ENCODE results near the gene ALG1. TPM values are rescaled to one million over a fixed set of nuclear protein-coding genes. Genes with fewer than 3 reads are reported as not detected.

ALG1 gene
- total RNA-seq, 1 experiment from 2014 or later, result 23.4 TPM

GRCh38 chr16:5030251-5030870 lies 41.3 kb upstream of the ALG1 start:
- H3K9ac ChIP-seq (ENCODE audit: low read length), result no peak overlapping the region
- H3K9me3 ChIP-seq (ENCODE audit: low read length), result no peaks in the 10 kb centered on the region
- H3K4me1 ChIP-seq (ENCODE audit: low read length), result peaks cover 17% of the 10 kb centered on the region
- no peak overlapping the region for H3K27ac ChIP-seq (ENCODE audit: low read length)
- no peak overlapping the region for H2AFZ ChIP-seq (ENCODE audit: low read length)
- H3K4me2 ChIP-seq (ENCODE audit: low read depth, low read length, poor library complexity, severe bottlenecking), result no peak overlapping the region
- H3K79me2 ChIP-seq (ENCODE audit: low read length), result peaks cover 15% of the 10 kb centered on the region
- H3K27me3 ChIP-seq (ENCODE audit: low read length), result no peaks in the 10 kb centered on the region
- no peaks in the 10 kb centered on the region for H3K36me3 ChIP-seq (ENCODE audit: insufficient read depth, low read length)
- no peak for DNase-seq
- no peaks in the 10 kb centered on the region for H3K9me2 ChIP-seq (replicated peaks; ENCODE audit: insufficient read depth, low read length)
- no peaks in the 10 kb centered on the region for H4K20me1 ChIP-seq (ENCODE audit: insufficient read depth, low read depth, low read length)
- H3K4me3 ChIP-seq (ENCODE audit: low read length), result no peak overlapping the region

DNA sequence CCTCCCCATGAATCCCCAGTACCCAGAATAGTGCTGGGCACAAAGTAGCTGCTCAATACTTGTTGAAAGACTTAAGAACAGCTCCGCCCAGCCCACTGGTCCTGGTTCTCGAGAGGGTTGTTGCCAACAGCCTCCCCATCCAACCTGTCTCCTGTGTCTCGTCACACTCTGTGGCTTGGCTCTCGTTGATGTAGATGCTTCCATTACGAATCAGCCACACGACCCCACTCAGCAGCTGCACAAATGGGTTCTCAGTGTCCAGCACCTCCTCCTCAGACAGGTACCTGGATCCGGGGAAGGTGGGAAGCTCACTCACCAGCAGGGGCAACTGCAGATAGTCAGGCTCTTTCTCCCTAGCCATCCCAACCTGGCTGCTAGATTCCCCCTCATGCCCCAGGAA lies 40.0 kb upstream of the ALG1 start:
- H3K27ac ChIP-seq (ENCODE audit: low read length), result no peak overlapping the region
- H3K9ac ChIP-seq (ENCODE audit: low read length), result no peak overlapping the region
- H3K4me1 ChIP-seq (ENCODE audit: low read length), result peaks cover 29% of the 10 kb centered on the region
- no peaks in the 10 kb centered on the region for H3K36me3 ChIP-seq (ENCODE audit: insufficient read depth, low read length)
- H3K79me2 ChIP-seq (ENCODE audit: low read length), result peaks cover 15% of the 10 kb centered on the region
- no peaks in the 10 kb centered on the region for H3K9me2 ChIP-seq (replicated peaks; ENCODE audit: insufficient read depth, low read length)
- H4K20me1 ChIP-seq (ENCODE audit: insufficient read depth, low read depth, low read length), result no peaks in the 10 kb centered on the region
- H2AFZ ChIP-seq (ENCODE audit: low read length), result no peak overlapping the region
- H3K4me3 ChIP-seq (ENCODE audit: low read length), result no peak overlapping the region
- DNase-seq, result no peak
- no peaks in the 10 kb centered on the region for H3K9me3 ChIP-seq (ENCODE audit: low read length)
- H3K27me3 ChIP-seq (ENCODE audit: low read length), result no peaks in the 10 kb centered on the region
- H3K4me2 ChIP-seq (ENCODE audit: low read depth, low read length, poor library complexity, severe bottlenecking), result no peak overlapping the region

DNA sequence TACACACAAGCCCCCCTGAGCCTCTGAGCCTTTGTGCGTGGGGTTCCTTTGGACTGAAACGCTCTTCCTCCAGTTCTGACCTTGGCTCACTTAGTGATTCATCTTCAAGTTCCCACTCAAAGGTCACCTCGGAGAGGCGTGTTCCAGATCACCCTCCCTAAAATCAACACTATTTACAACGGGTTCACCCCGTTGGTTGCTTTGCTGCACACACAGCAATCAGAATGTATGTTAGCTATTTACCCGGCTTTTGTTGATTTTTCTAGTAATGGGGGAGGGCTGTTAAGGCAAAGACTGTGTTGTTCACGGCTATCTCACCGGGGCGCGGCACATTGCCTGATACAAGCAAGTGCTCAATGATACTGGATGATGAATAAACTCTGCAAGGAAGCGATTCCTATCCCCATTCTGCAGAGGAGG lies 38.9 kb upstream of the ALG1 start:
- Histone ChIP-seq H3K4me1 (ENCODE audit: low read length) (peaks cover 35% of the 10 kb centered on the region), H3K4me3 (ENCODE audit: low read length) (peak overlapping the region; percentile 94), H4K20me1 (ENCODE audit: insufficient read depth, low read depth, low read length) (no peaks in the 10 kb centered on the region), H3K9me2 (replicated peaks; ENCODE audit: insufficient read depth, low read length) (no peaks in the 10 kb centered on the region), H3K27me3 (ENCODE audit: low read length) (no peaks in the 10 kb centered on the region), H3K9ac (ENCODE audit: low read length) (peak overlapping the region; percentile 80), H3K27ac (ENCODE audit: low read length) (no peak overlapping the region), H3K79me2 (ENCODE audit: low read length) (peaks cover 15% of the 10 kb centered on the region), H2AFZ (ENCODE audit: low read length) (peak overlapping the region; percentile 85; the same call in 1 of the 2 replicates), H3K36me3 (ENCODE audit: insufficient read depth, low read length) (no peaks in the 10 kb centered on the region), H3K9me3 (ENCODE audit: low read length) (no peaks in the 10 kb centered on the region), H3K4me2 (ENCODE audit: low read depth, low read length, poor library complexity, severe bottlenecking) (peak overlapping the region; percentile 96)
- no peak for DNase-seq

- H3K4me3 ChIP-seq (ENCODE audit: low read length), result peak within 1 kb of the TSS; percentile 94
- H4K20me1 ChIP-seq (ENCODE audit: insufficient read depth, low read depth, low read length), result no peaks in the 10 kb centered on the region
- H2AFZ ChIP-seq (ENCODE audit: low read length), result peak within 1 kb of the TSS; percentile 85
- H3K9ac ChIP-seq (ENCODE audit: low read length), result peak within 1 kb of the TSS; percentile 80
- peak within 1 kb of the TSS; percentile 96 for H3K4me2 ChIP-seq (ENCODE audit: low read depth, low read length, poor library complexity, severe bottlenecking)
- H3K4me1 ChIP-seq (ENCODE audit: low read length), result peaks cover 35% of the 10 kb centered on the region
- no peaks in the 10 kb centered on the region for H3K9me2 ChIP-seq (replicated peaks; ENCODE audit: insufficient read depth, low read length)
- H3K36me3 ChIP-seq (ENCODE audit: insufficient read depth, low read length), result no peaks in the 10 kb centered on the region
- no peaks in the 10 kb centered on the region for H3K9me3 ChIP-seq (ENCODE audit: low read length)
- no peaks in the 10 kb centered on the region for H3K27me3 ChIP-seq (ENCODE audit: low read length)
- H3K79me2 ChIP-seq (ENCODE audit: low read length), result peaks cover 15% of the 10 kb centered on the region
- H3K27ac ChIP-seq (ENCODE audit: low read length), result no peak within 1 kb of the TSS
- DNase-seq, result peak; percentile 93
Measured at GRCh38 chr16:5033256-5034166, 38.1 kb upstream of the ALG1 start, which contains the start of gene NAGPA. TSS of gene NAGPA (minus strand) at chr16:5033935. CDS start at chr16:5033914, 21 bp downstream.

DNA sequence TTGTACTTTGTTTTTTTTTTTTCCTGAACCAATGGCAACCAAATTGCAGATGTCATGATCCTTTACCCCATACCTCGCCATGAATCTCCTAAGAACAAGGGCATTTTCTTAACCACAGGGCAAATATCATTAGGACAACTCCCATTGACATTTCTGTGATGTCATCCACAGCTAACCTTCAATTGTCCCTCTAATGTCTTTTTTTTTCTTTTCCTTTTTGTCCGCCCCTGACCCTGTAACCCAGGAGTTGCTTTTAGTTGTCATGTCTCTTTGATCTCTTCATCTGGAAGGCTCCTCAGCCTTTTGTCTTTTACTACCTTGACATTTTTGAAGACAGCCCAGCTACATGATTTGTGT lies 37.5 kb upstream of the ALG1 start:
- peak overlapping the region; percentile 85 for H2AFZ ChIP-seq (ENCODE audit: low read length)
- H3K9me2 ChIP-seq (replicated peaks; ENCODE audit: insufficient read depth, low read length), result no peaks in the 10 kb centered on the region
- no peak for DNase-seq
- H3K9me3 ChIP-seq (ENCODE audit: low read length), result no peaks in the 10 kb centered on the region
- peaks cover 35% of the 10 kb centered on the region for H3K4me1 ChIP-seq (ENCODE audit: low read length)
- peak overlapping the region; percentile 80 for H3K9ac ChIP-seq (ENCODE audit: low read length)
- H4K20me1 ChIP-seq (ENCODE audit: insufficient read depth, low read depth, low read length), result no peaks in the 10 kb centered on the region
- H3K27me3 ChIP-seq (ENCODE audit: low read length), result no peaks in the 10 kb centered on the region
- H3K4me2 ChIP-seq (ENCODE audit: low read depth, low read length, poor library complexity, severe bottlenecking), result peak overlapping the region; percentile 96
- H3K4me3 ChIP-seq (ENCODE audit: low read length), result peak overlapping the region; percentile 94
- peaks cover 15% of the 10 kb centered on the region for H3K79me2 ChIP-seq (ENCODE audit: low read length)
- H3K27ac ChIP-seq (ENCODE audit: low read length), result no peak overlapping the region
- no peaks in the 10 kb centered on the region for H3K36me3 ChIP-seq (ENCODE audit: insufficient read depth, low read length)

- H3K9me2 ChIP-seq (replicated peaks; ENCODE audit: insufficient read depth, low read length), result no peaks in the 10 kb centered on the region
- peak overlapping the region; percentile 84; the same call in 1 of the 2 replicates for H2AFZ ChIP-seq (ENCODE audit: low read length)
- H3K27me3 ChIP-seq (ENCODE audit: low read length), result no peaks in the 10 kb centered on the region
- H3K4me2 ChIP-seq (ENCODE audit: low read depth, low read length, poor library complexity, severe bottlenecking), result peak overlapping the region; percentile 45
- no peaks in the 10 kb centered on the region for H4K20me1 ChIP-seq (ENCODE audit: insufficient read depth, low read depth, low read length)
- peak overlapping the region; percentile 40; the same call in 1 of the 2 replicates for H3K9ac ChIP-seq (ENCODE audit: low read length)
- no peaks in the 10 kb centered on the region for H3K36me3 ChIP-seq (ENCODE audit: insufficient read depth, low read length)
- peak overlapping the region; percentile 65 for H3K27ac ChIP-seq (ENCODE audit: low read length)
- no peak for DNase-seq
- no peaks in the 10 kb centered on the region for H3K9me3 ChIP-seq (ENCODE audit: low read length)
- peaks cover 15% of the 10 kb centered on the region for H3K79me2 ChIP-seq (ENCODE audit: low read length)
- no peak overlapping the region for H3K4me3 ChIP-seq (ENCODE audit: low read length)
- H3K4me1 ChIP-seq (ENCODE audit: low read length), result peaks cover 35% of the 10 kb centered on the region
Measured at GRCh38 chr16:5035909-5036227, 35.8 kb upstream of the ALG1 start.

DNA sequence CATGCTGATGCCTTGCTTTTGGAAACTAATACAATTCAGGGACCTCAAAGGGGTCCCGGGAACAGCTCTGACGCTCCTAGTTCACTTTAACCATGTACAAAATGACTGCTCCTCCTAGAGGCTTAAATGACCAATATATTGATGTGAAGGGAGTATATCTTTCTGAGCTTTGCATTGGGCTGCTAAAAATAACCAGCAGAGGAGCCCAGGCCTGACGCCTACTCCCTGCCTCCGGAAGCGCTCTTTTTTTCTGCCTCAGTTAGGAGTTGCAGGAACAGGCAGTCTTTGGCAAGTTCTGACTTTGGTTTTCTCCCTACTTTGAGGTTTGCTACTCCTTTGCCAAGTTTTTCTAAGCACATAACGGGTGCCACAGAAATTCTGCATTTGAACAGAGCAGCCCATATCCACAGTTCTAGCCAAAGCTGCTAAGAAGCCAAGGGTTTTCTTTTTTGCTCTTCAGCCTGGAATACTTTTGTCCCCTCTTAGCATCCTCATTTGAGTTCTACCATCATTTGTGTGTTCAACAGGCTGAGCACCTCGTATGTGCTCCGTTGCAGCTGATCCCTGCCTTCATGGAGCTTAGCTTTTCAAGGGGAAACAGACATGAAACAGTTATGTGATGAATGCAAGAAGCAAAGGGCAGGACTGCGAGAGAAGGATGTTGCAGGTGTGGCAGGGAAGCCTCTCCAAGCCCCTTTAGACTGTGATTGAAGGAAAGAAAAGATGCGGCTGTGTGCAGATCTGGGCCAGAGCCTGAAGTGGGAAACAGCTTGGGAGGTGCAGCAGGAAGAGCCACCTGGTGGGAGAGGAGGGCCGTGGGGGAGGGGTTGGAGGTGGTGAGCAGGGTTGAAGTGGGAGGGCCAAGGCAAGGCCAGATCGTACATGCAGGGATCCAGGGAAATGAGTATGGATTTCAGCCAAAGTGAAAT lies 35.2 kb upstream of the ALG1 start:
- peak; percentile 68 for DNase-seq
- H3K79me2 ChIP-seq (ENCODE audit: low read length), result peaks cover 15% of the 10 kb centered on the region
- no peaks in the 10 kb centered on the region for H4K20me1 ChIP-seq (ENCODE audit: insufficient read depth, low read depth, low read length)
- peaks cover 35% of the 10 kb centered on the region for H3K4me1 ChIP-seq (ENCODE audit: low read length)
- H3K9ac ChIP-seq (ENCODE audit: low read length), result peak overlapping the region; percentile 40; the same call in 1 of the 2 replicates
- no peaks in the 10 kb centered on the region for H3K27me3 ChIP-seq (ENCODE audit: low read length)
- no peaks in the 10 kb centered on the region for H3K36me3 ChIP-seq (ENCODE audit: insufficient read depth, low read length)
- peak overlapping the region; percentile 31; the same call in 1 of the 2 replicates for H3K4me3 ChIP-seq (ENCODE audit: low read length)
- no peaks in the 10 kb centered on the region for H3K9me2 ChIP-seq (replicated peaks; ENCODE audit: insufficient read depth, low read length)
- H3K27ac ChIP-seq (ENCODE audit: low read length), result peak overlapping the region; percentile 65
- H3K9me3 ChIP-seq (ENCODE audit: low read length), result no peaks in the 10 kb centered on the region
- H2AFZ ChIP-seq (ENCODE audit: low read length), result peak overlapping the region; percentile 84
- H3K4me2 ChIP-seq (ENCODE audit: low read depth, low read length, poor library complexity, severe bottlenecking), result peak overlapping the region; percentile 45

All from Karpas-422 (cell line).